ENCODE results near the gene HSPD1.

DNA sequence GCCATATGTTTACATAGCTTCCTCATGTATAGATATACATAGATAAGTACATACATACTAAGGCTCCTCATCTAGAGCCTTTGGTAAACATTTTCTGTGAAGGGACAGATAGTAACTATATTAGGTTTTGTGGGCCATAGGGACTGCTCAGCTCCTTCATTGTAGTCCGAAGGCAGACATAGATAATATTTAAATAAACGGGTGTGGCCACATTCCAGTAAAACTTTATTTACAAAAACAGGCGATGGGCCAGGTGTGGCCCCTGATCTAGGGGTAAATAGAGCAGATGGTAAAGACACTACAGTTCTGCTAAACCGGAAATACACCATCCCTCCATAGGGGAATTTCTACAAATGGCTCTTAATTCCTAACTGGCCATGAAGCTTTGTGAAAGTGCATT lies 39.0 kb downstream of the HSPD1 start:
- TF ChIP-seq TAF1 (IDR thresholded peaks at IDR 0.05; ENCODE audit: low read depth, low read length) (no peak), POLR2A (IDR thresholded peaks at IDR 0.05; ENCODE audit: low read depth, low read length) (no peak)
